GM12864 (cell line): ENCODE results near the gene FYTTD1.
A peak's percentile ranks its signal among the peaks of the same experiment; 100 is the strongest.

Experiments
- DNase-seq: peaks from one replicate; pipeline ENCODE4 v3.0.0-alpha.2; 2011; ENCODE audit warnings: low read depth
- H3K4me3 ChIP-seq: 2 replicates; pipeline ENCODE4 v1.5.1; 2011; ENCODE audit warnings: mild to moderate bottlenecking, low read depth, low read length, control low read depth
- TF ChIP-seq, protein P1 (sequence below): IDR thresholded peaks from 2 replicates; pipeline ENCODE4 v1.5.1; 2011; ENCODE audit warnings: low read depth, mild to moderate bottlenecking, moderate library complexity, low read length, control low read depth, inconsistent platforms; ENCODE audit errors: missing control alignments

FYTTD1 gene

DNA sequence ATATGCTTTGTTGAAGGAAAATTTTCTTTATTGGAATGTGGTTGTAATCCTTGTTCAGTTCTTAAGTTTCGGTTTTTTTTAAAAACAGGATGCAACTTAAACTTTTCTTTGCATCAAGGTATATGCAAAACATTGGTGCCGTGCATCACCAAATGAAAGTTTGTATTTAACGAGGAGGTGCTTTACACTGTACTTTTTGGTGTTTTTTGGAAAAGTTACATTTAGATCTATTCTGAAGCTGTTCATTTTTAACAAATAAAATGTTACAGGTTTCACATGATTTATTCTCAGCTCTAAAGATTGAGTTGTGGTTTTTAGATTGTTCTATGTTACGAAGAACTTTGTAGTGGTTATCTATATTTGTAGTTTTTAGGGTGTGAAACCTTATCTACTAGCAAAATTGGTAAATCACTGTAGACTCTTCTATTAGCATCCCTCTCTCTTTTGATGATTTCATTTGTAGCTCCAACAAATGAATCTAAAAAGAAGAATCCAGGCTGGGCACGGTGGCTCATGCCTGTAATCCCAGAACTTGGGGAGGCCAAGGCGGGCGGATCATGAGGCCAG lies 34.4 kb downstream of the FYTTD1 start:
- no peak overlapping the region; the same call in 1 of the 2 replicates for H3K4me3 ChIP-seq
- TF ChIP-seq, protein P1, sequence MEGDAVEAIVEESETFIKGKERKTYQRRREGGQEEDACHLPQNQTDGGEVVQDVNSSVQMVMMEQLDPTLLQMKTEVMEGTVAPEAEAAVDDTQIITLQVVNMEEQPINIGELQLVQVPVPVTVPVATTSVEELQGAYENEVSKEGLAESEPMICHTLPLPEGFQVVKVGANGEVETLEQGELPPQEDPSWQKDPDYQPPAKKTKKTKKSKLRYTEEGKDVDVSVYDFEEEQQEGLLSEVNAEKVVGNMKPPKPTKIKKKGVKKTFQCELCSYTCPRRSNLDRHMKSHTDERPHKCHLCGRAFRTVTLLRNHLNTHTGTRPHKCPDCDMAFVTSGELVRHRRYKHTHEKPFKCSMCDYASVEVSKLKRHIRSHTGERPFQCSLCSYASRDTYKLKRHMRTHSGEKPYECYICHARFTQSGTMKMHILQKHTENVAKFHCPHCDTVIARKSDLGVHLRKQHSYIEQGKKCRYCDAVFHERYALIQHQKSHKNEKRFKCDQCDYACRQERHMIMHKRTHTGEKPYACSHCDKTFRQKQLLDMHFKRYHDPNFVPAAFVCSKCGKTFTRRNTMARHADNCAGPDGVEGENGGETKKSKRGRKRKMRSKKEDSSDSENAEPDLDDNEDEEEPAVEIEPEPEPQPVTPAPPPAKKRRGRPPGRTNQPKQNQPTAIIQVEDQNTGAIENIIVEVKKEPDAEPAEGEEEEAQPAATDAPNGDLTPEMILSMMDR, result no peak
- DNase-seq, result no peak

DNA sequence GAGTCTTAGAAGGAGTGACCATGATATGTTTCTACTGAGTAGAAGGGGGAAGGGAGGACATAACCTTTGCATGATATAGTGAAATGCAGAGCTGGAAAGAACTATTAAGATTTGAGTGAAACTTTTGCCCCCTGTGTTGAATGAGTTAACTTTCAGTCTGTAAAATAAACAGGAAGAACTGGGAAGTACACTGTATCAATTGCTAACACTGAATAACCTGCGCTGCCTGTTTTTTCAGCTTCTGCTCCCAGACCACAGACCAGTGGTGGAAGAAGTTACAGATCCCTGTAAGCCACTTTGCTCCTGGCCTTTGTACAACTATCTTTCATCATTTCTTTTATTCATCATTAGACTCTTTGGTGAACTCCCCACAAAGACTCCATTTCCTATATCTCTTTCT lies 37.7 kb downstream of the FYTTD1 start:
- TF ChIP-seq, protein P1, result no peak
- no peak overlapping the region for H3K4me3 ChIP-seq
- no peak for DNase-seq

DNA sequence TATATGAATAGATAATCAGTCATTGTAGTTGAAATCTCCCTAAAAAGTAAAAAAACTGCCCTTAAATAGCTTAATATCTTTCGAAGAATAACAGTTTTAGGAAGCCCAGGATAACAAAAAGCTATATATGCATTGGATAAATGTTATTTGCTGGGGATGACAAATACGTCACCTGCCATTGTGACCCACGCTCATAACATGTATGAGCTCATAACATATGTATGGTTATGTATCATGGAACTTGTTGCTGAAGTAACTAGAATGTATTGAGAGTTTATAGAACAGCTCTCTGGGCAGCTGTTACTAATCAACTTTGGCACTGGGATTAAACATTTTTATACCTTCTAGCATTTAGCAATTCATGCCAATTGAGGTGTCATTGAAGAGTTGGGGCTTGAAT lies 39.6 kb downstream of the FYTTD1 start:
- no peak overlapping the region for H3K4me3 ChIP-seq
- TF ChIP-seq, protein P1, result no peak
- no peak for DNase-seq

GRCh38 chr3:197790033-197790432 lies 40.4 kb downstream of the FYTTD1 start:
- no peak for DNase-seq
- TF ChIP-seq, protein P1, result no peak
- H3K4me3 ChIP-seq, result peak overlapping the region; percentile 93; the same call in 1 of the 2 replicates

- TF ChIP-seq, protein P1, result no peak
- H3K4me3 ChIP-seq, result peak within 1 kb of the TSS; percentile 93
- no peak for DNase-seq
These were observed 41.6 kb downstream of the FYTTD1 start, which contains the start of gene LRCH3 for GRCh38 chr3:197791113-197791891. Gene LRCH3, plus strand, starts transcription at chr3:197791254. Its CDS starts 25 bp downstream, at chr3:197791279.

DNA sequence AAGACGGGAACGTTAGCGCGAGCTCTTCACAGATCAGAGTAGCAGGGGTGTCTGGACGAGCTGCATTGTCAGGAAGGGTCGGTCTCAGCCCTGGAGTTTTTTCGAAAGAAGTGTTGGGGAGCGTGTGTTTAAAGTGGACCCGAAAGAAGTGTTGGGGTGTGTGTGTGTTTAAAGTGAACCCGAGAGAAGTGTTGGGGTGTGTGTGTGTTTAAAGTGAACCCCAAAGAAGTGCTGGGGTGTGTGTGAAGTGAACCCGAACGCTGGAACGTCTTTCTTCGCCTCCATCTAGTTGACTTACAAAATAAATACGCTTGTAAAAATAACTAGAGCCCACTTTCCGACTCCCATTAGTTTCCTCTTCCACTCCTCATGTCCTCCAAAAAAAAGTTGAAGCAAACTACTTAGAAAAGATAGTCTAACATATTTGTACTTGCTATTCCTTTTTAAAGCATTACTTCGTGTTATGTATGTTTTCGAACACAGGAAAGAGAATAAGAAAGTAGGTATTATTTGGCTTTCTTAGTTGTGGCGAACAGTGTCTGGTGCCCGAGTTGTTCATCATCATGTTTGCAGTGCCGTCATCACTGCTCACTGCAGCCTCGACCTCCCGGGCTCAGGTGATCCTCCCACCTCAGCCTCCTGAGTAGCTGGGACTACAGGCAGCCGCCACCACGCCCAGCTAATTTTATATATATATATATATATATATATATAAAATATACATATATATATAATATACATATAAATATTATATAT lies 42.4 kb downstream of the FYTTD1 start:
- no peak for DNase-seq
- H3K4me3 ChIP-seq, result peak overlapping the region; percentile 93
- TF ChIP-seq, protein P1, result no peak
